OCI-LY1 (cell line): Measurements from ENCODE around the gene SLC16A2.

Experiments used
- H2AFZ ChIP-seq: fragments of 200-600 bp; sonication (generic), shearing (Covaris generic); 2 replicates; pipeline ENCODE4 v1.6.0; 2014; ENCODE audit warnings: antibody characterized with exemption, mild to moderate bottlenecking, low read length
- H3F3A ChIP-seq: fragments of 200-600 bp; sonication (generic), shearing (Covaris generic); 2 replicates; pipeline ENCODE4 v1.6.0; 2014; ENCODE audit warnings: mild to moderate bottlenecking, antibody characterized with exemption, low read length, moderate library complexity; ENCODE audit not compliant: insufficient read depth
- H3K27ac ChIP-seq: fragments of 200-600 bp; sonication (generic); 2 replicates; pipeline ENCODE4 v1.5.1; 2014; ENCODE audit warnings: low read length, mixed run types, mild to moderate bottlenecking, low read depth; ENCODE audit not compliant: poor library complexity, severe bottlenecking
- H3K27me3 ChIP-seq: fragments of 200-600 bp; sonication (generic); 2 replicates; pipeline ENCODE4 v1.6.0; 2014; ENCODE audit warnings: antibody characterized with exemption, mild to moderate bottlenecking, low read length, moderate library complexity; ENCODE audit not compliant: insufficient read depth
- H3K36me3 ChIP-seq: fragments of 200-600 bp; sonication (generic); 2 replicates; pipeline ENCODE4 v1.6.1; 2014; ENCODE audit warnings: mild to moderate bottlenecking, antibody characterized with exemption, low read length, moderate library complexity, mixed read lengths; ENCODE audit not compliant: insufficient read depth
- H3K4me1 ChIP-seq: fragments of 200-600 bp; sonication (generic); 2 replicates; pipeline ENCODE4 v1.5.1; 2014; ENCODE audit warnings: mild to moderate bottlenecking, low read length, moderate library complexity; ENCODE audit not compliant: insufficient read depth, severe bottlenecking
- H3K4me2 ChIP-seq: fragments of 200-600 bp; sonication (generic), shearing (Covaris generic); 2 replicates; pipeline ENCODE4 v1.6.1; 2014; ENCODE audit warnings: low read length
- H3K4me3 ChIP-seq: fragments of 200-600 bp; sonication (generic); 2 replicates; pipeline ENCODE4 v1.5.1; 2014; ENCODE audit warnings: low read length, low read depth, mild to moderate bottlenecking, mixed read lengths; ENCODE audit not compliant: poor library complexity, severe bottlenecking
- H3K79me2 ChIP-seq: fragments of 200-600 bp; shearing (Covaris generic); 2 replicates; pipeline ENCODE4 v1.6.1; 2016; ENCODE audit warnings: mixed run types, low read length, mixed read lengths; ENCODE audit not compliant: insufficient read depth
- H3K9ac ChIP-seq: fragments of 200-600 bp; sonication (generic), shearing (Covaris generic); 2 replicates; pipeline ENCODE4 v1.6.1; 2014; ENCODE audit warnings: mild to moderate bottlenecking, low read length, mixed read lengths
- H3K9me2 ChIP-seq: fragments of 200-600 bp; sonication (generic), shearing (Covaris generic); 2 replicates; pipeline ENCODE4 v1.6.1; 2014; ENCODE audit warnings: low read depth, mild to moderate bottlenecking, low read length, mixed read lengths
- H3K9me3 ChIP-seq: fragments of 200-600 bp; shearing (Covaris generic); 2 replicates; pipeline ENCODE4 v1.6.1; 2014; ENCODE audit warnings: low read length, mixed read lengths
- H4K20me1 ChIP-seq: fragments of 200-600 bp; sonication (generic), shearing (Covaris generic); 2 replicates; pipeline ENCODE4 v1.6.0; 2016; ENCODE audit warnings: mild to moderate bottlenecking, low read length; ENCODE audit not compliant: insufficient read depth
- CTCF ChIP-seq: fragments of 200-600 bp; sonication (generic), shearing (Covaris generic); IDR thresholded peaks from 2 replicates; pipeline ENCODE4 v1.5.1; 2017; ENCODE audit warnings: mild to moderate bottlenecking, antibody characterized with exemption, low read length, moderate library complexity, mixed read lengths
- EZH2 ChIP-seq: fragments of 200-600 bp; sonication (generic), shearing (Covaris generic); IDR thresholded peaks from 2 replicates; pipeline ENCODE4 v1.8.0; 2017; ENCODE audit warnings: borderline replicate concordance, mixed run types, mild to moderate bottlenecking, antibody characterized with exemption, low read length, moderate library complexity, mixed read lengths

SLC16A2 gene

GRCh38 chrX:74551934-74552333, 130.6 kb downstream of the SLC16A2 start:
- no peaks in the 10 kb centered on the region for H3K36me3 ChIP-seq
- H3K27ac ChIP-seq = no peak overlapping the region
- no peak overlapping the region for H3K4me3 ChIP-seq
- no peaks in the 10 kb centered on the region for H3F3A ChIP-seq
- no peak overlapping the region for H2AFZ ChIP-seq
- no peak overlapping the region for H3K4me2 ChIP-seq
- TF ChIP-seq CTCF (no peak), EZH2 (no peak)
- no peaks in the 10 kb centered on the region for H3K4me1 ChIP-seq
- no peaks in the 10 kb centered on the region for H3K9me2 ChIP-seq
- H4K20me1 ChIP-seq = no peaks in the 10 kb centered on the region
- no peaks in the 10 kb centered on the region for H3K9me3 ChIP-seq
- H3K9ac ChIP-seq = no peak overlapping the region
- H3K27me3 ChIP-seq = no peaks in the 10 kb centered on the region
- H3K79me2 ChIP-seq = no peaks in the 10 kb centered on the region

- H3K27ac ChIP-seq = no peak overlapping the region
- no peaks in the 10 kb centered on the region for H3K79me2 ChIP-seq
- no peaks in the 10 kb centered on the region for H3K36me3 ChIP-seq
- H3K4me1 ChIP-seq = no peaks in the 10 kb centered on the region
- H3K9me2 ChIP-seq = no peaks in the 10 kb centered on the region
- no peaks in the 10 kb centered on the region for H4K20me1 ChIP-seq
- H3K4me3 ChIP-seq = no peak overlapping the region
- no peak overlapping the region for H2AFZ ChIP-seq
- no peak overlapping the region for H3K4me2 ChIP-seq
- TF ChIP-seq EZH2 (no peak), CTCF (no peak)
- no peaks in the 10 kb centered on the region for H3K9me3 ChIP-seq
- no peaks in the 10 kb centered on the region for H3F3A ChIP-seq
- H3K27me3 ChIP-seq = no peaks in the 10 kb centered on the region
- no peak overlapping the region for H3K9ac ChIP-seq
Observed at GRCh38 chrX:74557378-74557777, 136.1 kb downstream of the SLC16A2 start.

GRCh38 chrX:74578137-74578536, 156.8 kb downstream of the SLC16A2 start:
- H3K27me3 ChIP-seq = no peaks in the 10 kb centered on the region
- H3K9me2 ChIP-seq = no peaks in the 10 kb centered on the region
- no peaks in the 10 kb centered on the region for H3F3A ChIP-seq
- no peaks in the 10 kb centered on the region for H3K4me1 ChIP-seq
- H3K36me3 ChIP-seq = no peaks in the 10 kb centered on the region
- no peaks in the 10 kb centered on the region for H3K79me2 ChIP-seq
- H3K4me2 ChIP-seq = no peak overlapping the region
- H2AFZ ChIP-seq = no peak overlapping the region
- no peak overlapping the region for H3K27ac ChIP-seq
- no peaks in the 10 kb centered on the region for H4K20me1 ChIP-seq
- no peak overlapping the region for H3K4me3 ChIP-seq
- TF ChIP-seq EZH2 (no peak), CTCF (no peak)
- H3K9ac ChIP-seq = no peak overlapping the region
- no peaks in the 10 kb centered on the region for H3K9me3 ChIP-seq
